ENCODE measurements around the gene FAXDC2. TPM values are rescaled to one million over a fixed set of nuclear protein-coding genes. Genes with fewer than 3 reads are reported as not detected.

FAXDC2 gene
- total and polyA plus RNA-seq, 9 of the 15 experiments (the other 6 are each of a cell fraction or from before 2014, with no cell fraction given) = 2.4 to 30.0 (median 9.9) TPM

DNA sequence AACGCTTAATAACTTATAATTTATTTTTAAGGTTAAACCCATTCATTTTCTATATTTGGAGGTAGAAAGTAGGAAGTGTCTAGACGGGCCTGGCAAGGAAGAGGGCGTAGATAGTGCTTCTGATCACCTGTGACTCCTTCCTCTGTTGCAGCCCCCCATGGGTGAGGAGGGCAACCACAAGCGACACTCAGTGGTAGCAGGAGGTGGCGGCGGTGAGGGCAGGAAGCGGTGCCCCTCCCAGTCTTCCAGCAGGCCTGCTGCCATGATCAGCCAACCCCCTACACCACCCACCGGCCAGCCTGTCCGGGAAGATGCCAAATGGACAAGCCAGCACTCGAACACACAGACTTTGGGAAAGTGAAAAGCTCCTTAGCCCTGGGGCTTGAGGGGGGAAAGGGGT is 36.7 kb downstream of the FAXDC2 start:
- intact Hi-C loops (cut with micrococcal nuclease) (loop anchor here (2.0 kb wide), 1 partner anchor 59 kb away; the partner anchor contains the start of gene LARP1), in situ Hi-C loops (cut with MboI) (no loop called here)
- Histone ChIP-seq H4K20me1 (replicated peaks; ENCODE audit: control insufficient read depth, insufficient read depth, low read length) (peaks cover 5% of the 10 kb centered on the region; the same call in 1 of the 2 replicates), H3K9ac (ENCODE audit: insufficient read depth in 1 of 2, low read depth in 2 of 2, low read length in 2 of 2) (0 out of 4 replicates have a peak overlapping the region, but pooled peaks of 1 of the 2 experiments have one; percentile 36), H3K79me2 (ENCODE audit: control insufficient read depth, insufficient read depth, low read length) (peaks cover 7% of the 10 kb centered on the region; the same call in 1 of the 3 replicates), H3K9me3 (replicated peaks; ENCODE audit: control insufficient read depth, insufficient read depth, low read depth, low read length) (no peaks in the 10 kb centered on the region), H3K36me3 (ENCODE audit: control insufficient read depth, insufficient read depth, low read length) (peaks cover 94% of the 10 kb centered on the region), H3K4me2 (ENCODE audit: insufficient read depth, low read length) (no peak overlapping the region), H3K4me1 (replicated peaks in 1 of 2; ENCODE audit: control insufficient read depth in 2 of 2, insufficient read depth in 2 of 2, low read length in 2 of 2) (peaks cover 13 to 20% of the 10 kb centered on the region in 2 experiments), H3K9me1 (ENCODE audit: control insufficient read depth, insufficient read depth, low read length) (no peaks in the 10 kb centered on the region), H3K4me3 (no peak overlapping the region), H3K27ac (ENCODE audit: extremely low read depth, low read depth, low read length) (no peak overlapping the region), H3K27me3 (ENCODE audit: control insufficient read depth in 2 of 2, insufficient read depth in 2 of 2, low read length in 2 of 2) (no peaks in the 10 kb centered on the region), H2AFZ (ENCODE audit: low read depth, low read length) (no peak overlapping the region)
- no peak for TF ChIP-seq ZNF121 (CRISPR knock-in tag; conservative IDR thresholded peaks at IDR 0.05)
- TF ChIP-seq ZNF23 (CRISPR knock-in tag; IDR thresholded peaks at IDR 0.05) = no peak
- TF ChIP-seq ZNF212 (CRISPR knock-in tag; IDR thresholded peaks at IDR 0.05) = no peak
- TF ChIP-seq, protein P1, sequence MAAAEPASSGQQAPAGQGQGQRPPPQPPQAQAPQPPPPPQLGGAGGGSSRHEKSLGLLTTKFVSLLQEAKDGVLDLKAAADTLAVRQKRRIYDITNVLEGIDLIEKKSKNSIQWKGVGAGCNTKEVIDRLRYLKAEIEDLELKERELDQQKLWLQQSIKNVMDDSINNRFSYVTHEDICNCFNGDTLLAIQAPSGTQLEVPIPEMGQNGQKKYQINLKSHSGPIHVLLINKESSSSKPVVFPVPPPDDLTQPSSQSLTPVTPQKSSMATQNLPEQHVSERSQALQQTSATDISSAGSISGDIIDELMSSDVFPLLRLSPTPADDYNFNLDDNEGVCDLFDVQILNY (CRISPR knock-in tag; IDR thresholded peaks at IDR 0.05) = no peak
- no peak for TF ChIP-seq ZNF143 (CRISPR knock-in tag; IDR thresholded peaks at IDR 0.05)
- no peak for TF ChIP-seq ZBTB34 (CRISPR knock-in tag; IDR thresholded peaks at IDR 0.05)
- TF ChIP-seq, protein P2, sequence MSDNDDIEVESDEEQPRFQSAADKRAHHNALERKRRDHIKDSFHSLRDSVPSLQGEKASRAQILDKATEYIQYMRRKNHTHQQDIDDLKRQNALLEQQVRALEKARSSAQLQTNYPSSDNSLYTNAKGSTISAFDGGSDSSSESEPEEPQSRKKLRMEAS (CRISPR knock-in tag; IDR thresholded peaks at IDR 0.05) = no peak
- TF ChIP-seq TCFL5 (CRISPR knock-in tag; conservative IDR thresholded peaks at IDR 0.05) = no peak
- no peak for TF ChIP-seq HDAC3 (IDR thresholded peaks at IDR 0.05; ENCODE audit: borderline replicate concordance, partially characterized antibody)
- no peak for TF ChIP-seq MAFG (tag; conservative IDR thresholded peaks at IDR 0.05)
- TF ChIP-seq, protein P3, sequence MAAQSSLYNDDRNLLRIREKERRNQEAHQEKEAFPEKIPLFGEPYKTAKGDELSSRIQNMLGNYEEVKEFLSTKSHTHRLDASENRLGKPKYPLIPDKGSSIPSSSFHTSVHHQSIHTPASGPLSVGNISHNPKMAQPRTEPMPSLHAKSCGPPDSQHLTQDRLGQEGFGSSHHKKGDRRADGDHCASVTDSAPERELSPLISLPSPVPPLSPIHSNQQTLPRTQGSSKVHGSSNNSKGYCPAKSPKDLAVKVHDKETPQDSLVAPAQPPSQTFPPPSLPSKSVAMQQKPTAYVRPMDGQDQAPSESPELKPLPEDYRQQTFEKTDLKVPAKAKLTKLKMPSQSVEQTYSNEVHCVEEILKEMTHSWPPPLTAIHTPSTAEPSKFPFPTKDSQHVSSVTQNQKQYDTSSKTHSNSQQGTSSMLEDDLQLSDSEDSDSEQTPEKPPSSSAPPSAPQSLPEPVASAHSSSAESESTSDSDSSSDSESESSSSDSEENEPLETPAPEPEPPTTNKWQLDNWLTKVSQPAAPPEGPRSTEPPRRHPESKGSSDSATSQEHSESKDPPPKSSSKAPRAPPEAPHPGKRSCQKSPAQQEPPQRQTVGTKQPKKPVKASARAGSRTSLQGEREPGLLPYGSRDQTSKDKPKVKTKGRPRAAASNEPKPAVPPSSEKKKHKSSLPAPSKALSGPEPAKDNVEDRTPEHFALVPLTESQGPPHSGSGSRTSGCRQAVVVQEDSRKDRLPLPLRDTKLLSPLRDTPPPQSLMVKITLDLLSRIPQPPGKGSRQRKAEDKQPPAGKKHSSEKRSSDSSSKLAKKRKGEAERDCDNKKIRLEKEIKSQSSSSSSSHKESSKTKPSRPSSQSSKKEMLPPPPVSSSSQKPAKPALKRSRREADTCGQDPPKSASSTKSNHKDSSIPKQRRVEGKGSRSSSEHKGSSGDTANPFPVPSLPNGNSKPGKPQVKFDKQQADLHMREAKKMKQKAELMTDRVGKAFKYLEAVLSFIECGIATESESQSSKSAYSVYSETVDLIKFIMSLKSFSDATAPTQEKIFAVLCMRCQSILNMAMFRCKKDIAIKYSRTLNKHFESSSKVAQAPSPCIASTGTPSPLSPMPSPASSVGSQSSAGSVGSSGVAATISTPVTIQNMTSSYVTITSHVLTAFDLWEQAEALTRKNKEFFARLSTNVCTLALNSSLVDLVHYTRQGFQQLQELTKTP (IDR thresholded peaks at IDR 0.05; ENCODE audit: low read depth in 1 of 2, partially characterized antibody in 2 of 2) = no peak
- TF ChIP-seq HMG20A (CRISPR knock-in tag; conservative IDR thresholded peaks at IDR 0.05) = no peak
- ChIA-PET CTCF (ENCODE audit: low intra/inter-chr PET ratio) (no interaction called here), POLR2A (no interaction called here)
- DNase-seq (ENCODE audit: extremely low read depth in 1 of 4, low spot score in 3 of 4) (no peak), FAIRE-seq (no peak), ATAC-seq (no peak)
- BruUV-seq (replicated peaks) = no TSS peak
- WGBS (ENCODE audit: insufficient coverage, low coverage, missing lambda C conversion rate) = 95% methylated on average over 10 of the region's 10 CpGs

Data from K562 (cell line).